IgD-negative memory B cell (primary cell): ENCODE data around the gene SPATA1. TPM values are rescaled to one million over a fixed set of nuclear protein-coding genes. Genes with fewer than 3 reads are reported as not detected.

Experiments used
- polyA plus RNA-seq: library from polyadenylated mRNA; unstranded; fragments of 300-500 nt; fragmentation: Illumina TruSeq; gene quantifications from one replicate; pipeline ENCODE4 v1.2.3, GENCODE V29; 2021

The SPATA1 gene
- polyA plus RNA-seq, 1 donor from 2014 or later, result 0.15 TPM

Other genes starting within 250 kb of the SPATA1 start
- not detected for gene SAMD13, start 204.7 kb upstream of the SPATA1 start, polyA plus RNA-seq
- not detected for gene DNASE2B, start 107.9 kb upstream of the SPATA1 start, polyA plus RNA-seq
- 55.2 TPM for gene RPF1, start 27.1 kb upstream of the SPATA1 start, polyA plus RNA-seq
- 263 TPM for gene GNG5, start 195 bp downstream of the SPATA1 start, polyA plus RNA-seq
- 28.6 TPM for gene CTBS, start 68.1 kb downstream of the SPATA1 start, polyA plus RNA-seq
- 4.0 TPM for gene SSX2IP, start 184.1 kb downstream of the SPATA1 start, polyA plus RNA-seq